ENCODE measurements around the gene KDM4C. TPM values are rescaled to one million over a fixed set of nuclear protein-coding genes. Genes with fewer than 3 reads are reported as not detected.

The KDM4C gene
- total and polyA plus RNA-seq, 2 of the 4 experiments (the other 2 are of a cell fraction), result 11.8 to 23.8 TPM

DNA sequence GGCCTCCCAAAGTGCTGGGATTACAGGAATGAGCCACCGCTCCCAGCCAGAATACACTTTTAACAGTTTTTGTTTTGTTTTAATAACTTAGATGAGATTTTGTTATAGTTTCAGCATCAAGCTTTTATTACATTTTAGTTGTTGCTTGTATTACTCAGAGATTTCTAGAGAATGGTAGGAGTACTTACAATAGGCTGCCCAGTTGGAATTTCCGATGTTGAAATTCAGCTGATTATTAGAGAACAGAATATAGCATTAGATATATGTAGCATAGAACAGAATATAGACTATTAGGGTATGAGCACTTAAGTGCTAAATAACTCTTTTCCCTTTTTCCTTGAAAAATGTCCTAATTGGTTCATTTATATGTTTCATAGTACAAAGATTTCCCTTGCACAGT is 6.2 kb downstream of the KDM4C start:
- POLR2A ChIA-PET (ENCODE audit: unreplicated experiment), result no interaction called here
- dilution Hi-C loops (cut with HindIII; ENCODE audit: low sequenced_read_pairs, unreplicated experiment), result no loop called here
- H3K79me1 ChIP-seq (ENCODE audit: low read depth in 1 of 2, low read length in 2 of 2), result peaks cover 12 to 37% of the 10 kb centered on the region in 2 experiments
- no peak overlapping the region for H2BK5ac ChIP-seq (ENCODE audit: low read depth, low read length, poor library complexity, severe bottlenecking)
- H2BK20ac ChIP-seq (ENCODE audit: low read depth, low read length), result no peak overlapping the region
- H2BK15ac ChIP-seq (ENCODE audit: low read depth, low read length), result no peak overlapping the region
- H4K8ac ChIP-seq (ENCODE audit: low read depth in 2 of 2, low read length in 2 of 2), result no peak overlapping the region
- no peak overlapping the region for H4K91ac ChIP-seq (ENCODE audit: insufficient read depth, low read depth, low read length)
- H3K27me3 ChIP-seq (ENCODE audit: control insufficient read depth, insufficient read depth, low read length), result no peaks in the 10 kb centered on the region
- no peak overlapping the region for H3K4me2 ChIP-seq (ENCODE audit: low read depth, low read length)
- CTCF ChIA-PET, result no interaction called here
- no peak overlapping the region for H4K5ac ChIP-seq (ENCODE audit: low read depth, low read length)
- ATAC-seq (ENCODE audit: low read depth) (no peak), DNase-seq (no peak)
- H3K18ac ChIP-seq (ENCODE audit: low read depth, low read length), result no peak overlapping the region
- no peaks in the 10 kb centered on the region for H3K9me3 ChIP-seq (ENCODE audit: control insufficient read depth, insufficient read depth, low read length)
- no peak overlapping the region for H2AFZ ChIP-seq (replicated peaks; ENCODE audit: low read length, poor library complexity)
- BruUV-seq (replicated peaks), result no TSS peak
- no peak overlapping the region for H3K56ac ChIP-seq (ENCODE audit: extremely low read depth, insufficient read depth, low read length)
- no peak overlapping the region for H3K9ac ChIP-seq (ENCODE audit: low read depth, low read length)
- H3K4ac ChIP-seq (ENCODE audit: low read depth, low read length), result no peak overlapping the region
- no CpG with 5 or more reads among the region's 2 CpGs for WGBS, 2 experiments (ENCODE audit: extremely low coverage in 2 of 2, insufficient read length in 1 of 2)
- H2BK120ac ChIP-seq (ENCODE audit: low read depth, low read length), result no peak overlapping the region
- no peak overlapping the region for H2AK9ac ChIP-seq (replicated peaks; ENCODE audit: low read depth, low read length, poor library complexity)
- no peak overlapping the region for H3K14ac ChIP-seq (replicated peaks; ENCODE audit: low read depth, low read length)
- in situ Hi-C loops (cut with MboI; ENCODE audit: low sequenced_read_pairs), result no loop called here
- H3K36me3 ChIP-seq (ENCODE audit: control insufficient read depth, insufficient read depth, low read length), result no peaks in the 10 kb centered on the region
- H3K4me1 ChIP-seq (ENCODE audit: control insufficient read depth, insufficient read depth, low read length), result peaks cover 4% of the 10 kb centered on the region
- H3K9me1 ChIP-seq (ENCODE audit: insufficient read depth, low read length), result no peaks in the 10 kb centered on the region
- peaks cover 14% of the 10 kb centered on the region for H4K20me1 ChIP-seq (ENCODE audit: insufficient read depth, low read length)
- intact Hi-C loops (cut with micrococcal nuclease), result no loop called here
- no peak overlapping the region for H3K23ac ChIP-seq (ENCODE audit: low read depth, low read length)
- TF ChIP-seq MAZ (IDR thresholded peaks at IDR 0.05; ENCODE audit: borderline replicate concordance, low read depth, low read length) (no peak), MAFK (IDR thresholded peaks at IDR 0.05; ENCODE audit: low read depth, low read length) (no peak), CTCF (conservative IDR thresholded peaks at IDR 0.05; ENCODE audit: low read depth, low read length) (no peak), NFE2L2 (IDR thresholded peaks at IDR 0.05; ENCODE audit: low read depth, low read length) (no peak), BHLHE40 (IDR thresholded peaks at IDR 0.05; ENCODE audit: low read depth, low read length) (no peak), USF2 (IDR thresholded peaks at IDR 0.05; ENCODE audit: low read depth, low read length) (no peak), CEBPB (IDR thresholded peaks at IDR 0.05; ENCODE audit: low read depth, low read length) (no peak), MXI1 (IDR thresholded peaks at IDR 0.05; ENCODE audit: borderline replicate concordance, low read depth, low read length) (no peak), RFX5 (IDR thresholded peaks at IDR 0.05; ENCODE audit: low read depth, low read length) (no peak), SMC3 (IDR thresholded peaks at IDR 0.05; ENCODE audit: low read depth, low read length) (no peak)
- TF ChIP-seq, protein P1, sequence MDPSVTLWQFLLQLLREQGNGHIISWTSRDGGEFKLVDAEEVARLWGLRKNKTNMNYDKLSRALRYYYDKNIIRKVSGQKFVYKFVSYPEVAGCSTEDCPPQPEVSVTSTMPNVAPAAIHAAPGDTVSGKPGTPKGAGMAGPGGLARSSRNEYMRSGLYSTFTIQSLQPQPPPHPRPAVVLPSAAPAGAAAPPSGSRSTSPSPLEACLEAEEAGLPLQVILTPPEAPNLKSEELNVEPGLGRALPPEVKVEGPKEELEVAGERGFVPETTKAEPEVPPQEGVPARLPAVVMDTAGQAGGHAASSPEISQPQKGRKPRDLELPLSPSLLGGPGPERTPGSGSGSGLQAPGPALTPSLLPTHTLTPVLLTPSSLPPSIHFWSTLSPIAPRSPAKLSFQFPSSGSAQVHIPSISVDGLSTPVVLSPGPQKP (IDR thresholded peaks at IDR 0.05; ENCODE audit: borderline replicate concordance, low read depth, low read length), result no peak
- H3K4me3 ChIP-seq (ENCODE audit: insufficient read depth, low read depth, low read length), result no peak overlapping the region
- no peak overlapping the region for H3K27ac ChIP-seq (ENCODE audit: insufficient read depth, low read length)
- H2AK5ac ChIP-seq (ENCODE audit: low read depth, low read length), result no peak overlapping the region
